HG03025 (cell line): Measurements from ENCODE around the gene RHNO1.

ENCODE experiments used
- ATAC-seq: cut with Tn5 transposase; IDR thresholded peaks from one replicate; pipeline ENCODE4 v1.9.1; 2021; ENCODE audit warnings: mild to moderate bottlenecking, moderate library complexity; ENCODE audit not compliant: unreplicated experiment, low FRiP score

RHNO1 gene

GRCh38 chr12:2877047-2877952, at the start of gene RHNO1, which contains the start of gene FOXM1:
RHNO1 (plus strand) TSS chr12:2877223; CDS start chr12:2885367, 8,144 bp downstream.
FOXM1 (minus strand) TSS chr12:2877174; CDS start chr12:2874478, 2,696 bp downstream.
- peak; percentile 58 for ATAC-seq

- ATAC-seq = no peak
Observed at GRCh38 chr12:2829275-2829674, 47.7 kb upstream of the RHNO1 start.

- ATAC-seq = no peak
Observed at GRCh38 chr12:2832550-2833127, 44.4 kb upstream of the RHNO1 start.

GRCh38 chr12:2833327-2833726, 43.7 kb upstream of the RHNO1 start:
- ATAC-seq = no peak

GRCh38 chr12:2833810-2834209, 43.2 kb upstream of the RHNO1 start:
- no peak for ATAC-seq

- no peak for ATAC-seq
Observed at GRCh38 chr12:2834581-2835491, 42.2 kb upstream of the RHNO1 start, which contains the start of gene NRIP2. NRIP2 (minus strand) TSS chr12:2835035; CDS start chr12:2834983, 52 bp downstream.

- no peak for ATAC-seq
Observed at GRCh38 chr12:2835691-2836403, 41.2 kb upstream of the RHNO1 start.

- no peak for ATAC-seq
Observed at GRCh38 chr12:2836574-2836973, 40.4 kb upstream of the RHNO1 start.

GRCh38 chr12:2841056-2841650, 35.9 kb upstream of the RHNO1 start:
- ATAC-seq = no peak

GRCh38 chr12:2842948-2843347, 34.1 kb upstream of the RHNO1 start:
- no peak for ATAC-seq

GRCh38 chr12:2844786-2845185, 32.2 kb upstream of the RHNO1 start:
- ATAC-seq = no peak

GRCh38 chr12:2845280-2845679, 31.7 kb upstream of the RHNO1 start:
- no peak for ATAC-seq

- no peak for ATAC-seq
Observed at GRCh38 chr12:2851931-2852330, 25.1 kb upstream of the RHNO1 start.

GRCh38 chr12:2853626-2854025, 23.4 kb upstream of the RHNO1 start:
- ATAC-seq = no peak

GRCh38 chr12:2854669-2855453, 22.2 kb upstream of the RHNO1 start:
- ATAC-seq = no peak

GRCh38 chr12:2855546-2855945, 21.5 kb upstream of the RHNO1 start:
- ATAC-seq = no peak

GRCh38 chr12:2856051-2856450, 21.0 kb upstream of the RHNO1 start:
- ATAC-seq = no peak

GRCh38 chr12:2857021-2857431, 20.0 kb upstream of the RHNO1 start, which contains the start of gene TEX52:
TEX52 (minus strand) TSS chr12:2857039; CDS start chr12:2857026, 13 bp downstream.
- no peak for ATAC-seq

- ATAC-seq = no peak
Observed at GRCh38 chr12:2857576-2857975, 19.4 kb upstream of the RHNO1 start.
